K562 (cell line): ENCODE results near the gene SDR9C7. TPM values are rescaled to one million over a fixed set of nuclear protein-coding genes. Genes with fewer than 3 reads are reported as not detected.
"Not testable (repeated sequence)": the region's sequence is repeated elsewhere in the genome, so short reads cannot be mapped to it uniquely, and the experiment has no call there.

ENCODE experiments used
- ATAC-seq: fragments of 200-7000 bp; cut with Tn5 transposase; 3 replicates; pipeline ENCODE4 v1.9.1; 2020; ENCODE audit warnings: moderate library complexity
- BruUV-seq: library from RNA; stranded (reverse); fragments of 400-500 nt; replicated peaks from 2 replicates; lab custom pipeline; 2021; lab: Mats Ljungman, UMichigan
- CTCF ChIA-PET: fragments of 300-600 bp; formaldehyde crosslinking; extraction: SDS; loops from one replicate; lab custom pipeline; 2021; ENCODE audit warnings: low intra/inter-chr PET ratio; lab: Yijun Ruan, JAX
- POLR2A ChIA-PET: fragments of 300-600, 350-650 bp; sonication (Branson Sonifier 250); formaldehyde crosslinking; extraction: SDS; loops from one replicate; lab custom pipeline; 2021; ENCODE audit warnings: antibody characterized with exemption, inconsistent platforms; lab: Yijun Ruan, JAX
- DNase-seq, 4 experiments: peaks; one replicate each; pipeline versions ENCODE4 v3.0.0 to v3.0.0-alpha.2; 2011 to 2018; ENCODE audit warnings: low spot score in 3 of 4, mixed read lengths in 3 of 4; ENCODE audit errors: extremely low read depth in 1 of 4
- FAIRE-seq: peaks from 2 replicates; lab custom pipeline; 2011; peaks lifted over from hg19 to GRCh38; lab: Jason Lieb, UNC
- H2AFZ ChIP-seq: 2 replicates; pipeline ENCODE4 v1.6.0; 2011; ENCODE audit warnings: low read depth, low read length, control low read depth, inconsistent platforms
- H3K27ac ChIP-seq: fragments of 200-600 bp; 3 replicates; pipeline ENCODE4 v1.8.0; 2011; ENCODE audit warnings: low read depth, mild to moderate bottlenecking, control low read depth, inconsistent platforms, low read length, moderate library complexity, mixed read lengths; ENCODE audit errors: extremely low read depth
- H3K27me3 ChIP-seq, 2 experiments: fragments of 300-600 bp in 1 of 2; 2 replicates in 1 of 2; 3 replicates in 1 of 2; pipeline versions ENCODE4 v1.6.0 to v1.8.0; 2011; ENCODE audit warnings: inconsistent platforms in 2 of 2, low read length in 2 of 2, mild to moderate bottlenecking in 1 of 2, mixed read lengths in 1 of 2, moderate library complexity in 1 of 2; ENCODE audit not compliant: control insufficient read depth in 2 of 2, insufficient read depth in 2 of 2
- H3K36me3 ChIP-seq: fragments of 300-600 bp; 3 replicates; pipeline ENCODE4 v1.8.0; 2011; ENCODE audit warnings: mild to moderate bottlenecking, low read length, inconsistent platforms; ENCODE audit not compliant: control insufficient read depth, insufficient read depth
- H3K4me1 ChIP-seq, 2 experiments: fragments of 200-600 bp in 1 of 2; replicated peaks in 1 of 2; 2 replicates in 1 of 2; 3 replicates in 1 of 2; pipeline versions ENCODE4 v1.5.1 to v1.8.0; 2011; ENCODE audit warnings: inconsistent platforms in 2 of 2, low read length in 2 of 2, mild to moderate bottlenecking in 1 of 2, mixed read lengths in 1 of 2, moderate library complexity in 1 of 2; ENCODE audit not compliant: control insufficient read depth in 2 of 2, insufficient read depth in 2 of 2
- H3K4me2 ChIP-seq: 2 replicates; pipeline ENCODE4 v1.6.1; 2011; ENCODE audit warnings: low read length, control low read depth, inconsistent platforms, mixed read lengths; ENCODE audit not compliant: insufficient read depth
- H3K4me3 ChIP-seq: fragments of 200-600 bp; sonication (generic), shearing (Covaris generic); 2 replicates; pipeline ENCODE4 v1.5.1; 2016; ENCODE audit warnings: control low read depth, inconsistent platforms
- H3K79me2 ChIP-seq: fragments of 200-600 bp; 3 replicates; pipeline ENCODE4 v1.8.0; 2011; ENCODE audit warnings: low read length, inconsistent platforms; ENCODE audit not compliant: control insufficient read depth, insufficient read depth
- H3K9ac ChIP-seq, 2 experiments: 2 replicates each; pipeline versions ENCODE4 v1.6.0 to v1.6.1; 2011; ENCODE audit warnings: low read depth in 2 of 2, low read length in 2 of 2, control low read depth in 1 of 2, inconsistent platforms in 1 of 2, mild to moderate bottlenecking in 1 of 2, mixed read lengths in 1 of 2; ENCODE audit not compliant: insufficient read depth in 1 of 2
- H3K9me1 ChIP-seq: one replicate; pipeline ENCODE4 v1.6.0; 2011; ENCODE audit warnings: inconsistent platforms, mild to moderate bottlenecking, low read length, moderate library complexity; ENCODE audit not compliant: control insufficient read depth, insufficient read depth
- H3K9me3 ChIP-seq: replicated peaks from 2 replicates; pipeline ENCODE4 v1.5.1; 2011; ENCODE audit warnings: low read depth, low read length, inconsistent platforms; ENCODE audit not compliant: control insufficient read depth, insufficient read depth
- H4K20me1 ChIP-seq: replicated peaks from 2 replicates; pipeline ENCODE4 v1.6.1; 2011; ENCODE audit warnings: low read length, inconsistent platforms, mixed read lengths; ENCODE audit not compliant: control insufficient read depth, insufficient read depth
- CTBP1 ChIP-seq: fragments of 450-650 bp; IDR thresholded peaks from 2 replicates; pipeline ENCODE4 v1.6.1; 2016; ENCODE audit warnings: borderline replicate concordance
- SPI1 ChIP-seq: IDR thresholded peaks from 2 replicates; pipeline ENCODE4 v1.6.1; 2011; ENCODE audit warnings: low read depth, low read length, control low read depth, borderline replicate concordance
- SRSF7 ChIP-seq: fragments of 200-400 bp; formaldehyde crosslinking; optimal IDR thresholded peaks from 2 replicates; pipeline ENCODE3; 2017; ENCODE audit warnings: mild to moderate bottlenecking, low read depth, low read length
- WGBS: fragments of 100-300 bp; shearing (Covaris generic); methylation state at CpG from one replicate; pipeline ENCODE4 v1.1.6; 2016; ENCODE audit warnings: low coverage, mixed read lengths; ENCODE audit not compliant: insufficient coverage; ENCODE audit errors: missing lambda C conversion rate; 5-methylcytosine and 5-hydroxymethylcytosine counted together
- in situ Hi-C: fragments of 300-500 bp; cut with MboI; formaldehyde crosslinking; loops from 4 replicates; pipeline ENCODE4 v1.15.0; 2018; ENCODE audit warnings: inconsistent platforms, mixed read lengths
- intact Hi-C: fragments of 100-400 bp; cut with micrococcal nuclease; formaldehyde crosslinking; loops from 2 replicates; pipeline ENCODE4 v1.14.2; 2022
- polyA plus RNA-seq, 8 experiments: library from polyadenylated mRNA; depleted of rRNA in 4 of 8; stranded (reverse) in 5 of 8; unstranded in 3 of 8; fragments of >200 nt; fragmentation: Nextera tagmentation in 2 of 8; fragmentation: Illumina TruSeq in 1 of 8; extraction: Ambion mirVana in 2 of 8; extraction: Trizol in 1 of 8; gene quantifications; 2 replicates each; pipeline versions ENCODE4 v1.2.1 to v1.2.3, GENCODE V29; 2011 to 2014; ENCODE audit warnings: inconsistent platforms in 1 of 8, missing spikeins in 1 of 8
- total RNA-seq, 7 experiments: library from RNA; depleted of rRNA in 6 of 7; stranded (reverse); fragments of >200 nt in 6 of 7; fragmentation: Illumina TruSeq in 2 of 7; extraction: Trizol in 2 of 7; gene quantifications; 2 replicates each; pipeline versions ENCODE4 v1.2.1 to v1.2.3, GENCODE V29; 2011 to 2021; ENCODE audit warnings: low replicate concordance in 1 of 7

The SDR9C7 gene
- total and polyA plus RNA-seq, 9 of the 15 experiments (the other 6 are each of a cell fraction or from before 2014, with no cell fraction given), result 0.04 to 0.59 (median 0.06) TPM; not detected in 6

- BruUV-seq, DNase-seq, in situ Hi-C loops, H3K9me1 ChIP-seq, FAIRE-seq: not testable (repeated sequence)
- TF ChIP-seq CTBP1 (peak; percentile 34; the same call in 1 of the 2 replicates), SPI1 (peak; percentile 69)
- TF ChIP-seq, all 486 proteins: peak for 2; not testable (repeated sequence) for 484
- H3K27me3 ChIP-seq, H4K20me1 ChIP-seq, H3K9me3 ChIP-seq, CTCF ChIA-PET, POLR2A ChIA-PET, H3K4me1 ChIP-seq, H3K36me3 ChIP-seq, H3K79me2 ChIP-seq, intact Hi-C loops, H3K4me2 ChIP-seq, H2AFZ ChIP-seq, H3K27ac ChIP-seq, H3K4me3 ChIP-seq, H3K9ac ChIP-seq, ATAC-seq: not testable (repeated sequence)
- 7% methylated on average over 4 of the region's 4 CpGs for WGBS
These were observed 28.0 kb upstream of the SDR9C7 start for GRCh38 chr12:56962247-56962646.

GRCh38 chr12:56958422-56958821 lies 24.2 kb upstream of the SDR9C7 start:
- no peaks in the 10 kb centered on the region; a peak in 1 of 5 replicates for H3K4me1 ChIP-seq
- no peaks in the 10 kb centered on the region for H3K79me2 ChIP-seq
- H2AFZ ChIP-seq, result no peak overlapping the region
- no peak overlapping the region for H3K9ac ChIP-seq
- no peak for ATAC-seq
- no peak for TF ChIP-seq SRSF7
- no TSS peak for BruUV-seq
- ChIA-PET CTCF (no interaction called here), POLR2A (no interaction called here)
- H3K4me2 ChIP-seq, result no peak overlapping the region
- no peaks in the 10 kb centered on the region for H3K9me1 ChIP-seq
- no peaks in the 10 kb centered on the region; the same call in 1 of the 2 replicates for H3K9me3 ChIP-seq
- H3K4me3 ChIP-seq, result no peak overlapping the region
- FAIRE-seq, result no peak
- H3K27ac ChIP-seq, result no peak overlapping the region
- in situ Hi-C loops (no loop called here), intact Hi-C loops (no loop called here)
- peaks cover 0 to 15% of the 10 kb centered on the region in 2 experiments; a peak in 1 of 5 replicates for H3K27me3 ChIP-seq
- no peaks in the 10 kb centered on the region for H3K36me3 ChIP-seq
- DNase-seq, result no peak
- 24% methylated on average over 2 of the region's 2 CpGs for WGBS
- H4K20me1 ChIP-seq, result no peaks in the 10 kb centered on the region
